Adrenal gland (tissue), 12 donors: Measurements from ENCODE around the gene CAB39. TPM values are rescaled to one million over a fixed set of nuclear protein-coding genes. Genes with fewer than 3 reads are reported as not detected.
A peak's percentile ranks its signal among the peaks of the same experiment; 100 is the strongest.

ENCODE experiments used
- DNase-seq, 7 donors: peaks; one replicate each; pipeline ENCODE4 v3.0.0-alpha.2; 2019 to 2020
- H3K27ac ChIP-seq, 5 donors: fragments of 200-600 bp; sonication (generic) in 4 of 5; 1 replicate in 3 of 5; 2 replicates in 2 of 5; pipeline versions ENCODE4 v1.5.1 to v1.8.0; 2016 to 2020; ENCODE audit warnings: mild to moderate bottlenecking in 1 of 5
- H3K27me3 ChIP-seq: fragments of 200-600 bp; 2 replicates; pipeline ENCODE4 v1.8.0; 2021
- H3K36me3 ChIP-seq, 2 donors: fragments of 200-600 bp; replicated peaks in 1 of 2; 1 replicate in 1 of 2; 2 replicates in 1 of 2; pipeline versions ENCODE4 v1.5.1 to v1.8.0; 2018 to 2022
- H3K4me1 ChIP-seq, 2 donors: fragments of 200-600 bp; replicated peaks in 1 of 2; 1 replicate in 1 of 2; 2 replicates in 1 of 2; pipeline versions ENCODE4 v1.5.1 to v1.8.0; 2018 to 2021
- H3K4me3 ChIP-seq, 4 donors: fragments of 200-600 bp; sonication (generic) in 3 of 4; one replicate each; pipeline ENCODE4 v1.5.1; 2016 to 2018
- H3K9me3 ChIP-seq, 3 donors: fragments of 200-600 bp; sonication (generic) in 1 of 3; replicated peaks in 1 of 3; 1 replicate in 2 of 3; 2 replicates in 1 of 3; pipeline versions ENCODE4 v1.5.1 to v1.8.0; 2016 to 2021
- CTCF ChIP-seq, 6 experiments: fragments of 450-650 bp in 4 of 6; fragments of 200-600 bp in 2 of 6; sonication (generic) in 1 of 6; IDR thresholded peaks; 1 replicate in 5 of 6; 2 replicates in 1 of 6; pipeline versions ENCODE4 v1.5.1 to v1.8.0; 2016 to 2021; ENCODE audit warnings: antibody characterized with exemption in 6 of 6, mild to moderate bottlenecking in 2 of 6, moderate library complexity in 1 of 6
- POLR2A ChIP-seq, 2 donors: fragments of 450-650 bp; IDR thresholded peaks; one replicate each; pipeline ENCODE4 v1.6.1; 2017; ENCODE audit warnings: antibody characterized with exemption in 2 of 2, mild to moderate bottlenecking in 2 of 2, moderate library complexity in 1 of 2
- WGBS, 4 donors: extraction: QIAGEN DNeasy Blood & Tissue Kit in 2 of 4; methylation state at CpG; one replicate each; pipeline versions ENCODE4 v1.1.5 to v1.1.7; 2013 to 2017; 5-methylcytosine and 5-hydroxymethylcytosine counted together
- intact Hi-C, 2 donors: fragments of 100-400 bp; cut with DNase I; formaldehyde crosslinking; loops; one replicate each; pipeline versions ENCODE4 v1.14.1 to v1.15.0; 2022 to 2023
- polyA plus RNA-seq, 3 donors: library from polyadenylated mRNA; stranded (reverse); fragments of 200-250 nt in 2 of 3; fragments of 350-450 nt in 1 of 3; fragmentation: Illumina TruSeq in 1 of 3; extraction: RNeasy Lipid Tissue Mini Kit (QIAGEN cat#74804) in 1 of 3; gene quantifications; one replicate each; pipeline ENCODE4 v1.2.3, GENCODE V29; 2013 to 2014
- total RNA-seq, 9 donors: library from RNA; depleted of rRNA in 4 of 9; stranded (reverse); fragments of >200 nt in 4 of 9; fragments of 120-200 nt in 1 of 9; fragmentation: NEBNext Ultra II Directional in 1 of 9; extraction: Animal tissue kit (Norgen Biotek cat#: 25700) in 1 of 9; gene quantifications; one replicate each; pipeline versions ENCODE4 v1.1.0 to v1.2.4, GENCODE V29; 2013 to 2023
- donor health status: healthy with polysubstance abuse.
- donor health status: Bipolar disorder and iron deficiency.
- donor health status: DM: yes; HTN: yes; CAD: no.
- donor health status: DM: no; HTN: no; CAD: no.
- donor health status: DM: no; HTN: no; CAD: no.
- donor health status: DM: yes; HTN: yes; CAD: no.

CAB39 gene
- total and polyA plus RNA-seq, 12 donors: 10.5 to 96.1 (median 55.5) TPM

GRCh38 chr2:230774348-230774951 is 61.8 kb downstream of the CAB39 start:
- no peak for DNase-seq
- H3K27me3 ChIP-seq: no peaks in the 10 kb centered on the region
- TF ChIP-seq POLR2A (IDR thresholded peaks at IDR 0.05) (no peak), CTCF (IDR thresholded peaks at IDR 0.05) (no peak)
- intact Hi-C loops: no loop called here
- 93 to 97% (median 96%) methylated on average over 4 of the region's 4 CpGs for WGBS, 4 donors
- H3K27ac ChIP-seq: peak overlapping the region in 3 of 5 donors; percentile 33 to 38 (median 35)
- no peaks in the 10 kb centered on the region for H3K36me3 ChIP-seq
- peaks cover 16 to 50% of the 10 kb centered on the region in 2 donors for H3K4me1 ChIP-seq
- H3K4me3 ChIP-seq: no peak overlapping the region
- no peaks in the 10 kb centered on the region for H3K9me3 ChIP-seq

- WGBS, 4 donors: 91 to 97% (median 96%) methylated on average over 4 of the region's 4 CpGs
- Histone ChIP-seq H3K36me3 (no peaks in the 10 kb centered on the region), H3K4me1 (peaks cover 16 to 47% of the 10 kb centered on the region in 2 donors), H3K4me3 (no peak overlapping the region), H3K27ac (no peak overlapping the region), H3K9me3 (no peaks in the 10 kb centered on the region), H3K27me3 (no peaks in the 10 kb centered on the region)
- intact Hi-C loops: no loop called here
- DNase-seq: no peak
- TF ChIP-seq POLR2A (IDR thresholded peaks at IDR 0.05) (no peak), CTCF (IDR thresholded peaks at IDR 0.05) (no peak)
Measured at GRCh38 chr2:230775737-230776136, 63.1 kb downstream of the CAB39 start.

GRCh38 chr2:230777721-230778120 is 65.1 kb downstream of the CAB39 start:
- TF ChIP-seq POLR2A (IDR thresholded peaks at IDR 0.05) (no peak), CTCF (IDR thresholded peaks at IDR 0.05) (no peak)
- 72 to 88% (median 81%) methylated on average over 3 of the region's 3 CpGs for WGBS, 4 donors
- DNase-seq: no peak
- Histone ChIP-seq H3K27ac (no peak overlapping the region), H3K4me3 (no peak overlapping the region), H3K36me3 (no peaks in the 10 kb centered on the region), H3K4me1 (peaks cover 16 to 48% of the 10 kb centered on the region in 2 donors), H3K27me3 (no peaks in the 10 kb centered on the region), H3K9me3 (no peaks in the 10 kb centered on the region)
- intact Hi-C loops: no loop called here

- peaks cover 16 to 48% of the 10 kb centered on the region in 2 donors for H3K4me1 ChIP-seq
- DNase-seq: no peak
- no peaks in the 10 kb centered on the region for H3K9me3 ChIP-seq
- H3K27ac ChIP-seq: no peak overlapping the region
- intact Hi-C loops: no loop called here
- H3K4me3 ChIP-seq: no peak overlapping the region
- no peak for TF ChIP-seq POLR2A (IDR thresholded peaks at IDR 0.05)
- no peak for TF ChIP-seq CTCF (IDR thresholded peaks at IDR 0.05)
- no peaks in the 10 kb centered on the region for H3K36me3 ChIP-seq
- WGBS, 4 donors: 81 to 87% (median 85%) methylated on average over 8 of the region's 8 CpGs
- H3K27me3 ChIP-seq: no peaks in the 10 kb centered on the region
Measured at GRCh38 chr2:230778350-230779063, 65.9 kb downstream of the CAB39 start.
